ENCODE results near the gene GDPD5.

The GDPD5 gene

DNA sequence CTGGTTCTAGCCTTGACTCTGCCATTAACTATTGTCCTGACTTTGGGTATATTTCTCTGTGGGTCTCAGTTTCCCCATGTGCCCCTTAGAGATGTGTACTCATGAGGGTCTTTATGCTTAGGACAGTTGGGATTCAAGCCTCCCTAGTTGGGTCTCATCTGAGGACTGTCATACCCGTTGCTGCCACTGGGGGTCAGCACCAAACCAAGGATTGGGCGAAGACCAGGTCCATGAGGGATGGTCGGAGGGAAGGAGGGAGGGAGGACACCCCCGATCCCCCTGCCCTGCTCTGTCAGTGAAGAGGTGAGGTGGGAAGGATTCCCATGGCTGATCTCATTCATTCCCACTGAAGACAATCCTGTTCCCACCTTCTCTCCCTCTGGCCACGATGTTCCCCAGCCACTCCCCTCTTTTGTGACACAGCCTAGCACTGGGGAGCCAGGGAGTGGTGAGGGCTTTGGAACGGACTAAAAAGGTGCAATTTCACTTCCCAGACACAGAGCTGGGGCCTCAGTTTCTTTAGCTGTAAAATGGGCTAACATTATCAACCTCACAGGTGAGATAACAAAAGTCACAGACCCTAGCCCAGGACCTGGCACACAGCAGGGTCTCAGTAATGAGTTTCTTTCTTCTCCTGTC is 80.3 kb downstream of the GDPD5 start:
- no peaks in the 10 kb centered on the region for H3K4me1 Mint-ChIP-seq
- peaks cover 15% of the 10 kb centered on the region for H3K36me3 Mint-ChIP-seq
- H3K27ac Mint-ChIP-seq = no peak overlapping the region
- no peak overlapping the region for H3K4me3 Mint-ChIP-seq
- ATAC-seq (ENCODE audit: low read depth) = peak; percentile 92
- no peaks in the 10 kb centered on the region for H3K9me3 Mint-ChIP-seq
- DNase-seq (ENCODE audit: low spot score in 2 of 2) = peak; percentile 70 to 80
- H3K27me3 Mint-ChIP-seq = no peaks in the 10 kb centered on the region

DNA sequence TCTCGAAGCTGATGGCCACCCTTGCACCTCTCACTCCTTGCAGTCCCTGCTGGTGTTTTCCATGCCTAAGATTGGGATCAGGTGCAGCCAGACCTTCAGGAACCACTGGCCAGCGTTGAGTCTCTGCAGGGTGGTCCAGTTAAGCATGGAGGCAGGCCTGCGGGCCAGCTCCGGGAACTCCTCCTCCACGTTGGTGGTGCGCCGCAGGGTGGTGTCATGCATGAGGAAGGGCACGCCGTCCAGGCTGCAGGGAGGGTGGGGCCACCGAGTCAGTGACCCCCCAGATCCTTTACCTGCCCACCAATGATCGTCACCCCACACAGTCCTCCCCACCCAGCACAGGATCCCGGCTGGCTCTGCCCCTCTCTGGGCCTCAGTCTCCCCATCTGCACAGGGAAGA is 82.7 kb downstream of the GDPD5 start:
- Mint-ChIP-seq H3K9me3 (no peaks in the 10 kb centered on the region), H3K27me3 (peaks cover 3% of the 10 kb centered on the region), H3K4me1 (peaks cover 2% of the 10 kb centered on the region), H3K27ac (no peak overlapping the region), H3K4me3 (no peak overlapping the region), H3K36me3 (peaks cover 23% of the 10 kb centered on the region)
- ATAC-seq (ENCODE audit: low read depth) (no peak), DNase-seq (ENCODE audit: low spot score in 2 of 2) (no peak)

DNA sequence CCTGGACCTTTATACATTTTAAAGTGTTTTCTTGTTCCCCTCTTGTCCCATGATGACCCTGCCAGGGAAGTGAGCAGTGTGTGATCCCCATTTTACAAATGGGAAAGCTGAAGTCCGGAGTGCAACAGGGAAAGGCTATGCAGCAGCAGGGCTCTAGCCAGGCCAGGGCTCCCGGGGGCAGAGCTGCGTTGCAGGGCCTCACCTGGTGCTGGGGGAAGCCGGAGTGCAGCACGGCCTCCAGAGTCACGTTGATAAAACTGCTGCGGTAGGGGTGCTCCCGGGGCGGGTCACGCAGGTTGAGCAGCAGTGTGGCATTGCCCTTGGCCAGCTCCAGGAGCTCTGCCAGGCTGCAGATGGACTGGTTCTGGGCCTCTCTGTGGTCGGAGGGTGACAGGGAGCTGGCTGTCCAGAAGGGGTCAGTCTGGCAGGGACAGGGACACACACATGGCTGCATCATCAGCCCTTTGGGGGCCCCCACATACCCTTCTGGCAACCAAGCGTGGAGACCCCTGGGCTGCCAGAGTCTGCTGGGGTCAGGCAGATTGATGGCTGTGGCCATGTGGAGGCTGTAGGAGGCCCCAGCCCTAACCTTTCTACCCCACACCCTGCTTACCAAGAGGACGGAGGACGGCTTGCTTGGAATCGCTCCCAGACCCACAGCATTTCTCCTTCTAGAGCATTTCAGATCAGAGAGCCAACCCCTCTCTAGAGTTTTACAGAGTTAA is 83.4 kb downstream of the GDPD5 start:
- no peaks in the 10 kb centered on the region for H3K9me3 Mint-ChIP-seq
- ATAC-seq (ENCODE audit: low read depth) = no peak
- peaks cover 3% of the 10 kb centered on the region for H3K27me3 Mint-ChIP-seq
- DNase-seq (ENCODE audit: low spot score in 2 of 2) = no peak
- H3K4me1 Mint-ChIP-seq = peaks cover 2% of the 10 kb centered on the region
- no peak overlapping the region for H3K27ac Mint-ChIP-seq
- no peak overlapping the region for H3K4me3 Mint-ChIP-seq
- peaks cover 26% of the 10 kb centered on the region for H3K36me3 Mint-ChIP-seq

DNA sequence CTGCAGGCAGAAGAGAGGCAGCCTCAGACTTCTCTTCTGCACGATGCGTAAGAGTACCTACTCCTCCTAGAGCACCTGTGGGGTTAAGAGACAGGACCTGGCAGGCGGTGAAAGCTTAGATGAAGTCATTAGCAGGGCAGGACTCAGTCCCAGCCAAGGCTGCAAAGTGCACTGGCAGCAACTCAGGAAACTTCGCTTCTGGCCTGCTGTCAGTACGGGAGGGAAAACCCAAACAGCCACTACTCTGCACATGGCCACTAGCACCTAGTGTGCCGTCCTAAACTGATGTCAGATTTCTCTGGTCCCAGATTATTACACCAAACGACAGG is 84.0 kb downstream of the GDPD5 start:
- H3K4me1 Mint-ChIP-seq = peaks cover 2% of the 10 kb centered on the region
- no peak overlapping the region for H3K27ac Mint-ChIP-seq
- DNase-seq (ENCODE audit: low spot score in 2 of 2) (no peak), ATAC-seq (ENCODE audit: low read depth) (no peak)
- H3K4me3 Mint-ChIP-seq = no peak overlapping the region
- peaks cover 3% of the 10 kb centered on the region for H3K27me3 Mint-ChIP-seq
- no peaks in the 10 kb centered on the region for H3K9me3 Mint-ChIP-seq
- H3K36me3 Mint-ChIP-seq = peaks cover 26% of the 10 kb centered on the region

DNA sequence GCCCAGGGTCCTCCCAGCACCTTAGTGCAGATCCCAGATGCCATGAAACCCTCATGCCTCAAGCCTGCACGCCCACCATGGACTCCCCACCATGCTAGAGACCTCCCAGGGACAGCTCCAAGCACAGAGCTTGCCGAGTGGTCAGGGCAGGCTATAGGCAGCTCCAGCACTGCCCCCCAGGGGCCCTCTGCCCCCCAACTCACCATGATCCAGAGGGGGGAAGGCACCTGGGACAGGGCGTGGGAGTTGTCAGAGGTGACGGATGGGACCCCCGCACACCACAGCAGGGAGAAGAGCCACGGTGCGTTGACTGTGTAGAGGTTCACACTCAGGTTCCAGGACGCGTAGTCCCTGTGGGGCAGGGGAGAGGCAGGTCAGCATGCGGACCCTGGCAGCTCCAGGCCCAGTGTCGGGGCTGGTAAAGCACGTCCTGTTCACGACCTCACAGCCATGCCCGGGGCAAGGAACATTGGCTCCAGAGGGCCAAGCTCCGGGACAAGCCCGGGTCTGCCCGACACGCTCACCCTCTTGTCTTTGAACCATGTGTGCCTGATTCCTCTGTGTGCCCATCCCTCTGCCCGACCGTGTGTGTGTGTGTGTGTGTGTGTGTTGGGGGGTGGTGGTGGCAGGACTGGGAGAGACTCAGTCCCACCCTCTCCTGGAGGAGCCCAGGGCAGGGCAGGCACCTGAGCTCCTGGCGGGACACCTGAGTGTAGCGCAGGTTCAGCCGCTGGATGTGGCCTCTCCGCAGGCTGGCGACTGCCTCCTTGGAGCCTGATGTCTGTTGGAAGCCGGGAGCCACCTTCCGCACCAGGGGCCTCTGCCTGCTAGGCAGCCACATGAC is 84.6 kb downstream of the GDPD5 start:
- Mint-ChIP-seq H3K27ac (no peak overlapping the region), H3K27me3 (peaks cover 3% of the 10 kb centered on the region), H3K36me3 (peaks cover 29% of the 10 kb centered on the region), H3K9me3 (no peaks in the 10 kb centered on the region), H3K4me1 (peaks cover 2% of the 10 kb centered on the region), H3K4me3 (no peak overlapping the region)
- ATAC-seq (ENCODE audit: low read depth) (no peak), DNase-seq (ENCODE audit: low spot score in 2 of 2) (no peak)

DNA sequence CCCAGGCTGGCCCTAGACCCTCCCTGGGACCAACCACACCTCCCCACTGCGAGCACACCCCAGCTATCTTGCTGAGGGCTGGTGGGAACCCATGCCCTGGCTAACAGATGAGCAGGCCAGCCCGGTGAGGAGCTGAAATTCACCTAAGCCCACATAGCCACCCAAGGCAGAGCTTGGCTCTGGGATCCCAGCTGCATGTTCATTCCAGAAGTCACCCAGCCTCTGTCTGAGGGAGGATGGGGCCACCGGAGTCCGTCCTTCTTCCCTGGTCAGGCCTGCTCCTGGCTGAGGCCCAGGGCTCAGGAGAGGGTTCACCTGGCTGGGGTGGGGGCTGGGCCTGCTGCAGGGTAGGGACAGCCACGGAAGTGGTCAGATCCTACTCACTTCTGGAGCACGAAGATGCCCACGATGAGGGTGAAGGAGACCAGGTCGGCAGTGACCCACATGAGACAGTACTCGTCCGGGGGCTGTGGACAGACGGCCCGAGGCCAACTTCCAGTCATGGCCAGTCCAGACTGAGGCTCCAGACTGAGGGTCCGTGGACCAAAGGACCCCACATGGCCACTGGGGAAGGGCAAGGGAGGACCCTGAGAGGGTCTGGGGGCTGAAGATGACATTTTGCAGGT is 86.1 kb downstream of the GDPD5 start:
- DNase-seq (ENCODE audit: low spot score in 2 of 2) (no peak), ATAC-seq (ENCODE audit: low read depth) (no peak)
- Mint-ChIP-seq H3K27ac (no peak overlapping the region), H3K4me1 (peaks cover 2% of the 10 kb centered on the region), H3K9me3 (no peaks in the 10 kb centered on the region), H3K4me3 (no peak overlapping the region), H3K36me3 (peaks cover 34% of the 10 kb centered on the region), H3K27me3 (peaks cover 3% of the 10 kb centered on the region)

DNA sequence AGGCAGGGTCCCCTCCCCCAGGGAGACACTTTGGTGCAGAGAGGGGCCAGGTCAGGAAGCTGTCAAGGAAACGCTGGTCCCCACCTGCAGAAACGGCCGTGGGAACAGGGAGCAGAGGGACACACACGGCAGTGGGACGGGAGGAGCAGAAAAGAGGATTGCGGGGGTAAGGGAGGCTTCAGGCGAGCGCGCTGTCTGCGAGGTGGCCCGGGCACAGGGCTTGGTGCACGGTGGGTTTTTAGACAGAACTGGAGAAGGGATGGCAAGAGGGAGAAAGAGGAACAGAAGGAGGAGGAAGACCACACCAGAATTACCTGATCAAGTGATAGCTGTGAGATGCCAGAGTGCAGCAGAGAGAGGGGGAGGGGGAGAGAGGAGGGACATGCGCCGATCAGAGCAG is 86.7 kb downstream of the GDPD5 start:
- ATAC-seq (ENCODE audit: low read depth) = no peak
- peaks cover 33% of the 10 kb centered on the region for H3K36me3 Mint-ChIP-seq

DNA sequence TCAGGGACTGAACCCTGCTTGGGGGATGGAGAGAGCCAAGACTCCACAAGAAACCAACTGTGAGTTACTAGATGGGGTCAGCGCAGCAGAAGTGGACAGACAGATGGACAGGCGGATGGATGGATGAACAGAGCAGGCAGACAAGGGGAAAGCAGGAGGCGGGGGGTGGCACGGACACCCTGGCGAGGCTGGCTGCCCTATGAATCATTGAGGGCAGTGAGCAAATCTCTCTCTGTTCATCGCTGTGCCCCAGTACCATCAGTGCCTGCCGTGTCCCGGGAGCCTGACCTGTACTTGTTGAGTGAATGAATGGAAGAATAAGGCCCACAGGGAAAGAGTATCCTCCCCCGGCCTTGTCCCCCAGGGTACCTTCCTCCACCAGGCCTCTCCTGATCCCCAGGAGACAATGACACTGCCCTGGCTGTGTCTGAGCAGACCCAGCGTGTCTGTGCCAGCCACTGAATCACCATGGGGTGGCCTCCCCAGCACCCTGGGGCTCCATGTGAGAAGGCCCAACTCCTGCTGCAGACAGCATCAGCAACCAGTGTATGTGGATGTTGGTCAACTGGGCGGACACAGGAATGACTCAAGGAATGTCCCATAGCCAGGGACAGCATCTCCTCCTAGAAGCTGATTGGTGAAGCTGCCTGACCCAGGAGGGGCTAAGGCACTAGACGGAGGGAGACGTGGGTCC is 87.6 kb downstream of the GDPD5 start:
- Mint-ChIP-seq H3K9me3 (no peaks in the 10 kb centered on the region), H3K4me1 (peaks cover 4% of the 10 kb centered on the region), H3K27ac (no peak overlapping the region), H3K36me3 (peaks cover 33% of the 10 kb centered on the region), H3K4me3 (no peak overlapping the region), H3K27me3 (peaks cover 7% of the 10 kb centered on the region)
- ATAC-seq (ENCODE audit: low read depth) (no peak), DNase-seq (ENCODE audit: low spot score in 2 of 2) (no peak)

More for the DNA sequence above, 86.7 kb downstream of the GDPD5 start:
- no peak for DNase-seq (ENCODE audit: low spot score in 2 of 2)
- Mint-ChIP-seq H3K27me3 (peaks cover 3% of the 10 kb centered on the region), H3K4me1 (peaks cover 2% of the 10 kb centered on the region), H3K4me3 (no peak overlapping the region), H3K9me3 (no peaks in the 10 kb centered on the region), H3K27ac (no peak overlapping the region)

DNA sequence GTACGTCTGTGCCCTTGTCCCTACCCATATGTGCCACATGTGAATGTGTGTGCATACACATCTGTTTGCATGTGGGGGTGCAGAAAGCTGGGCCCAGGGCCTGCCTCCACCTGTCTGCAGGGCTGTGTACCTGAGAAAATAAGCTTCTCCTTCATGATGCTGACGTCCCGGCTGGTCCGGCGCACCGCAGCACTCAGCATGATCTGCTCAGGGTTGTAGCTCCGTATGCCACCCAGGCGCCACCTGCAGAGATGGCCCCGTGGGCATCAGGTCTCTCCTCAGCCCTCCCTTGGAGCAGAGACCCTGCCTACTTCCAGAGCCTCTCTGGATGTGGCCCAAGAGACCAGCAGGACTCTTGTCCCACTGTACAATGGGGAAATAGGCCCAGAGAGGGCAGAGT is 88.9 kb downstream of the GDPD5 start:
- H3K27ac Mint-ChIP-seq = no peak overlapping the region
- no peak for DNase-seq (ENCODE audit: low spot score in 2 of 2)
- H3K27me3 Mint-ChIP-seq = peaks cover 14% of the 10 kb centered on the region
- H3K4me3 Mint-ChIP-seq = no peak overlapping the region
- no peak for ATAC-seq (ENCODE audit: low read depth)
- no peaks in the 10 kb centered on the region for H3K9me3 Mint-ChIP-seq
- H3K4me1 Mint-ChIP-seq = peaks cover 4% of the 10 kb centered on the region
- H3K36me3 Mint-ChIP-seq = peaks cover 33% of the 10 kb centered on the region

DNA sequence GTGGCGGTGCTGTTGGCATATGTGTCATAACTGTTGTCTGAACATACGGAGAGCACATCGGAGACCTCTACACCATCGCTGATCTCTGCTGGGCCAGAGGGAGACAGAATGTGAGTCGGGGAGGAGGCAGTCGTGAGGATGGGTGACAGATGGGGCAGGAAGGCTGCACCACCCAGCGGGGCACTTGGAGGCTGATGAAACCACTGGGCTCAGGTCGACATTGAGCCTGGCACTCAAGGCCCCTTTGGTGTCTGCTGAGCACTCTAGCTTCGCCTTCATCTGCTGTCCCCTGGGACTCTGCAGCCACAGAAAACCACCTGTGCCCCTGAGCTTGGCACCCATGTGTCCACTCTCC is 90.2 kb downstream of the GDPD5 start:
- Mint-ChIP-seq H3K27me3 (peaks cover 20% of the 10 kb centered on the region), H3K36me3 (peaks cover 28% of the 10 kb centered on the region), H3K27ac (no peak overlapping the region), H3K9me3 (no peaks in the 10 kb centered on the region), H3K4me1 (peaks cover 11% of the 10 kb centered on the region), H3K4me3 (no peak overlapping the region)
- no peak for DNase-seq (ENCODE audit: low spot score in 2 of 2)
- ATAC-seq (ENCODE audit: low read depth) = no peak

DNA sequence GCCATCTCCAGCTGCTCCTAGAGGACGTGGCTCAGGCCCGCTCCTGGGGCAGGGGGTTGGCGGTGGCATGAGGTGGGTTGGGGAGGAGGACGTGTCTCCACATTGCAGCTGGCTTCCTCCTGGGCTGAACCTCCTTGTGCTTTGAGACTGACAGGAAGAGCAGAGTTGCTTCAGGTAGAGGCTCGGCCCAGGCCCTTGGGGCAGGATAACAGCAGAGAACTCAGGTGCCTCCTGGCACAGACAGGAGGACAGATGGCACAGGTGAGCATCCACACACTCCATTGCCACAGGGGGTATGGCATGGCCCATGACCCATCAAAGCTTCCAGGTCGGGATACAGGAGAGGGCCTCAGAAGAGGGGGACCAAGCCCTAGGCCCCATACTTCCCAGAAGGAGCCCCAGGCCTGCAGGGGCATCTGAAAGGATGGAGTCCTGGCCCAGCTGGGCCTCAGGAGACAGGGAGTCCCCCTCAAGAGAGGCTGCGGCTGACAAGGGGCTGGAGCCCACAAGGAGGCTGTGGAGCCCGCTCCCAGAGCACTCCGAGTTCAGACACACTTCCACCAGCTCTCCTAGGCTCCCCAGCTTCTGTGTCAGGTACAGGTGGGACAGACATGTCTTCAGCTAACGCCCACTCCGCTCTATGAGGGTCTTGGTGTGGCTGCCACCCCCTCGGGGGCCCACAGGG is 90.7 kb downstream of the GDPD5 start:
- no peak for ATAC-seq (ENCODE audit: low read depth)
- DNase-seq (ENCODE audit: low spot score in 2 of 2) = no peak
- Mint-ChIP-seq H3K4me1 (peaks cover 12% of the 10 kb centered on the region), H3K27ac (no peak overlapping the region), H3K4me3 (no peak overlapping the region), H3K27me3 (peaks cover 21% of the 10 kb centered on the region), H3K9me3 (no peaks in the 10 kb centered on the region), H3K36me3 (peaks cover 26% of the 10 kb centered on the region)

DNA sequence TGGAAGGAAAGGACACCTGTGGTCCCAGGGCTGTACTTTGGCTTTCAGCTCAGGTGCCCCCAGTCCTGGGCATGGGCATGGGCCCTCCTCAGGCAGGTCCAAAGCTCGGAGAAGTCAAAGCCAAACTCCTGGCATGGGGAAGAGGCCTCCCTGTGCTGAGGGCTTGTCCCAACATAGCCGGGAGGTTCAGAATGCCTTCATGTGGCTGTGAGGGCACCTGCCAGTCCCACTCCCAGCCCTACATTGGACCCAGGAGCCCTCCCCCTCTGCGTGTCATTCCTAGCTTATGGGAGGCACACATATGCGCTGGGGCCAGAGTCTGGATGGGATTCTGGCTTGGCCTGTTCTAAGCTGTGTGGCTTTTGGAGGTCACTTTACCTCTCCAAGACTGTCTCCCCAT is 91.7 kb downstream of the GDPD5 start:
- Mint-ChIP-seq H3K27me3 (peaks cover 24% of the 10 kb centered on the region), H3K27ac (no peak overlapping the region), H3K36me3 (peaks cover 24% of the 10 kb centered on the region), H3K4me1 (peaks cover 16% of the 10 kb centered on the region), H3K4me3 (no peak overlapping the region), H3K9me3 (no peaks in the 10 kb centered on the region)
- DNase-seq (ENCODE audit: low spot score in 2 of 2) (no peak), ATAC-seq (ENCODE audit: low read depth) (no peak)

DNA sequence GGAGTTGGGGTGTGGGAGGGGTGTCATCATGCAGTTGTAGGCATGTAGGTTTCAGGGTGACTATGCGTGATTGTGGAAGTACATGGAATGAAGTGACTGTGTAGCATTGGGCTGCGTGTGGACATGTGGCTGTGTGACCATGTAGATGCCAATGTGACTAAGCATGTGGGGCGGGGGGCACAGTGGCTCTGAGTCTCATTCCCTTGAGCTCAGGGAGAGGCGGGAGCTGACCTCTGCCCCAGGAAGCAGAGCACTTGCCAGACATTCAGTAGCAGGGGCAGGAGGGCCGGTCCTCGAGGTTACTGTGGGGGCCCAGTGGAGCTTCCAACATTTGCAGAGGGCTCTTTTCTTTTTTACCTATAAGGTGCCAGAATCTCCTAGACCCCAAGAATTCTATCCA is 92.3 kb downstream of the GDPD5 start:
- H3K9me3 Mint-ChIP-seq = no peaks in the 10 kb centered on the region
- H3K4me1 Mint-ChIP-seq = peaks cover 16% of the 10 kb centered on the region
- H3K27ac Mint-ChIP-seq = no peak overlapping the region
- DNase-seq (ENCODE audit: low spot score in 2 of 2) = no peak
- no peak overlapping the region for H3K4me3 Mint-ChIP-seq
- peaks cover 26% of the 10 kb centered on the region for H3K27me3 Mint-ChIP-seq
- ATAC-seq (ENCODE audit: low read depth) = no peak
- H3K36me3 Mint-ChIP-seq = peaks cover 17% of the 10 kb centered on the region

Data from memory B cell (primary cell).